NCI-H146 treated with DMSO at 0.1 percent for 48 hours (cell line): ENCODE measurements around the gene WNT5B.
"Not testable (repeated sequence)": the region's sequence is repeated elsewhere in the genome, so short reads cannot be mapped to it uniquely, and the experiment has no call there.

Experiments used
- DNase-seq: peaks from one replicate; lab custom pipeline; 2025; ENCODE audit not compliant: unreplicated experiment; lab: John Stamatoyannopoulos, UW

Gene WNT5B

GRCh38 chr12:1681493-1681807 is 52.4 kb downstream of the WNT5B start:
- no peak for DNase-seq

- DNase-seq = no peak
Measured at GRCh38 chr12:1688086-1688710, 59.2 kb downstream of the WNT5B start.

GRCh38 chr12:1690578-1691122 is 61.6 kb downstream of the WNT5B start, which contains the start of gene ADIPOR2:
Gene ADIPOR2 (plus strand): TSS chr12:1691070. CDS start chr12:1754344, 63,274 bp downstream.
- peak; percentile 95 for DNase-seq

GRCh38 chr12:1691123-1692007 is 62.3 kb downstream of the WNT5B start:
- peak; percentile 45 for DNase-seq

- no peak for DNase-seq
Measured at GRCh38 chr12:1692226-1692625, 63.2 kb downstream of the WNT5B start.

- no peak for DNase-seq
Measured at GRCh38 chr12:1692895-1693610, 64.0 kb downstream of the WNT5B start.

GRCh38 chr12:1695097-1695496 is 66.1 kb downstream of the WNT5B start:
- not testable (repeated sequence) for DNase-seq

GRCh38 chr12:1695886-1696670 is 67.0 kb downstream of the WNT5B start:
- no peak for DNase-seq

- no peak for DNase-seq
Measured at GRCh38 chr12:1696800-1697199, 67.8 kb downstream of the WNT5B start.
